GM19099 (cell line): ENCODE results near the gene NEGR1.

ENCODE experiments used
- POLR2A ChIP-seq: IDR thresholded peaks from 3 replicates; pipeline ENCODE4 v1.6.1; 2011; ENCODE audit warnings: low read depth; ENCODE audit not compliant: insufficient read length; ENCODE audit errors: extremely low read depth

Gene NEGR1

GRCh38 chr1:72282271-72283021 lies at the start of gene NEGR1:
TSS of gene NEGR1 (minus strand) at chr1:72282539.
- TF ChIP-seq POLR2A = no peak

GRCh38 chr1:72326494-72326893 lies 44.2 kb upstream of the NEGR1 start:
- TF ChIP-seq POLR2A = no peak

DNA sequence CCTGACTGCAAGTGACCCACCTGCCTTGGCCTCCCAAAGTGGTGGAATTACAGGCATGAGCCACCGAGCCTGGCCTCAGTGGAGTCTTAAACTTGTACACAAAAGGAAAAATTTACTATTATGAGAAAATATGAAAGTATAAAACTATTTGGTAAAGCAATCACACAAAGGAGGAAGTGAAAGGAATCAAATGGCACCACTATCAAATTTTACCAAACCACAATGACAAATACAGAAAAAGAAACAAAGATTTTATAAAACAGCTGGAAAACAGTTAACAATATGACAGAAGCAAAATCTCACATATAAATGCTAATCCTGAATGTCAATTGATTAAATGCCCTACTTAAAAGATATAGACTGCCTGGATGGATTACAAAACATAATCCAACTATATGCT lies 42.1 kb upstream of the NEGR1 start:
- no peak for TF ChIP-seq POLR2A

- no peak for TF ChIP-seq POLR2A
Observed at GRCh38 chr1:72322910-72323309, 40.6 kb upstream of the NEGR1 start.

GRCh38 chr1:72296501-72296900 lies 14.2 kb upstream of the NEGR1 start:
- TF ChIP-seq POLR2A = no peak

GRCh38 chr1:72288886-72289285 lies 6.5 kb upstream of the NEGR1 start:
- TF ChIP-seq POLR2A = no peak

DNA sequence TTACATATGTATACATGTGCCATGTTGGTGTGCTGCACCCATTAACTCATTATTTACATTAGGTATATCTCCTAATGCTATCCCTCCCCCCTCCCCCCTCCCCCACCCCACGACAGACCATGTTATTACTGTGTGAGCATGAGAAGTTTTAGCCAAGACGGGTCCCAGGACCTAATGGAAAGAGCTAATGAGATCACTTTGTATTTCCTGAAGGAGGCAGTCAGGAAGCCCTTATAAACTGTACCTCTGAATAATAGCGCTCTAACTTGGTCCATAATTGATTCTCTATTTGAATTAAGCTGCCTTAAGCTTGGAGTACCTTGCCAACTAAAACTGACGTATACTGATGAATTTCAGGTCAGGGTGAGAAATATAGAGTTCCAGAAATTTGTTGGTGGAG lies 4.1 kb upstream of the NEGR1 start:
- no peak for TF ChIP-seq POLR2A

- no peak for TF ChIP-seq POLR2A
Observed at GRCh38 chr1:72285074-72285425, 2.7 kb upstream of the NEGR1 start.

DNA sequence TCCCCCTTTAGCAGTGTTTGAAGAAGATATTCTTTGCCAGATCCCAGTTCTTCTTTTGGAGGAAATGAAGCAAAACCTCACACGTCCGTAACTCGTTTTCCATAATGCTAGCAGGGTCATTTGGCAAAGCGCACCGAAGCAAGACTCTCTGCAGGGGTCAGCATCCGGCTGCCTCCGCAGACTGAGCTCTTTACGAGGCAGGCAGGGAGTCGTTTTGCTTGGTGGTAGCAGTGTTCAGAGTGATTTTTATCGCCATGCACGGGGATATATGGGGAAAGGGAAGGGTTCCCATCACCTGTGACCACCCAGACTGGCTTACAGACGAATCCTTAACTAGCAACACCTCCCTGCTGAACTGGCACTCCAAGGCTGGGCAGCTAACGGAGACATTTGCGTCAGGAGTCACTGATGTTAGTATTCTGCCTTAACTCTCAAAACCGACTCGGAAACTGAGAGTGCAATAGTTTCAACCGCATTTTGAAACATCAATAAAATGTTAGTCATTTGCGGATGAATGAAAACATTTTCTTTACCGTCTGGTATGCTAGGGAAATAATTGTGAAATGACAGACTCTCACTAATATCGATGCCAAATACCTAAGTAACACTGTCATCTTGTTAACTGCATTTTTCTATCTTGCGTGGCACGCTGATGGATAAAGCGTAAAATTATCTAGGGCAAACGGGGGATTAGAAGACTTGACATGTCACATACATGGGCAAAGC lies 2.2 kb upstream of the NEGR1 start:
- TF ChIP-seq POLR2A = no peak

GRCh38 chr1:72284084-72284347 lies 1.7 kb upstream of the NEGR1 start:
- no peak for TF ChIP-seq POLR2A

DNA sequence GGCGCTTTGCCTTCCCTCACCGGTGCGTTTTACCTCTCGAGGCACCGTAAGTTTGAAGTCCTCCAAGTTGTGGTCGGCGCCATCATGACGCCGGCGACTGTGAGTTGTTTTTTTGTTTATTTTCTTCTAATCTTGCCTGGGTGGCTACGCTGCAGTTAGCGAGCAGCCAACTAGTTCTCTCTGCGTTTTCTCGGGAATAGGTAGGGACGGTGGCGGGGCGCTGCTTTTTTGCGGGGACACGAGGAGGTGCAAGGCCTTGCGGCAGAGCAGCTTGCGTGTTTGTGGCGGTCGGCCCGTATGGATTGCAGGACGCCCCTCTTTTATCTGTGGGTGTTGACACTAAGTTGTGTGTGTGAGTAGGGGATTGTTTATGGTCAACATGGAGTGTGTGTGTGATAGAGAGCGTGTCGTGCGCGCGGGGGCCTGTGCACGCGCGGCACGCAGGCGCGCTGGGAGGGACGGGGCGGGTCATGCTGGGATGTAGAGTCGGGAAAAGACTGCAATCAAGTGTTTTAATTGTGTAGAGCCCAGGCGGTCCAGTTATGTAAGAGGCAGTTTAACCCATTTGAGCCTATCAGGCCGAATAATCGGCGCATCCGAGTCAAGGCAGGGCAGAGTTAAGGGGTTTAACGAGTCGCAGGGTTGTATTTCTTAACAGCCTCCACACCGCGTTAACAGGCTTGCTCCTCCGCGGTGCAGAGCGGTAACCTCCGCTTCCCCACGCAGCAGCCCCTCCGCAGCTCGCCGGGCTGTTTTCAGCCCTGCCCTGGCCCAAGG lies 1.2 kb upstream of the NEGR1 start:
- no peak for TF ChIP-seq POLR2A

DNA sequence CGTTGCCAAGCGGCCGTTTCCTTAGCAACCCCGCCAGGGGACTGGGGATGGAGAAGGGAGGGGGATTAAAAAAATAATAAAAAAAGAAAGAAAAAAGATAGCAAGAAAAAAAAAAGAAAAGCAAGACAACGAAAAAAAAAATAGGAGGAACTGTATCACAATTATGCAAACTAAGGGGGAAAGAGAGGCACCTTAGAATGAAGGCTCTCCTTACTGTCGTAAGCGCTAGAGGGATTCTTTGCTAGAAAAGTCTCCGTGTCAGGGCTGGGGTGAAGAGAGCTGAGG lies 625 bp upstream of the NEGR1 start:
- no peak for TF ChIP-seq POLR2A

DNA sequence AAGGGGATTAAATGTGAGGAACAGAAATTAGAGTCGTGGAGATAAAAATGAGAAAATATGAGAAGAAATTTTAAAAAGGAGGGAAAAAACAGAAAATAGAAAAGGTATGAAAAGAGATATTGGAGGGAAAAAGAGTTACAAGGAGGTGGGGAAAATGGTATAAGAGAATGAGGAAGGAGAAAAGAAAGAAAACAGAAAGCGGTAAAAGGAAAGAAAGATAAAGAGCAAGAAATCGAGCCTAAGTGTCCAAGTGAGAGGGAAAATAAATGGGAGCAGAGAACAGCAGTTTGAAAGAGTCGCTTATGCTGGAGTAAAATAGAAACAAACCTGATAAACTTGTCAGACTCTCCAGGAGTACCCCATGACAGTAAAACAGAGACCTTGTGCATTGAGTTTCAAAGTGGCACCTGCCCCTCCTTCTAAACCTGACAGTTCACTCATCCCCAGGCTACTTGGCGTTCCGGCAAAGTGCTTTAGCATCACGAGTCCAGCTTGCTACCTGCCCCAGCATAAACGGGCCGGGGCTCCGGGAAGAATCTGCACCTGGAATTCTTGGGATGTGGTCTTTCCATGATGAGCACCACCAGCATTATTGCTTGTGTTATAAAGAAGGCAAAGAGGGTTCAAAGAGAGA lies 585 bp downstream of the NEGR1 start:
- TF ChIP-seq POLR2A = no peak

DNA sequence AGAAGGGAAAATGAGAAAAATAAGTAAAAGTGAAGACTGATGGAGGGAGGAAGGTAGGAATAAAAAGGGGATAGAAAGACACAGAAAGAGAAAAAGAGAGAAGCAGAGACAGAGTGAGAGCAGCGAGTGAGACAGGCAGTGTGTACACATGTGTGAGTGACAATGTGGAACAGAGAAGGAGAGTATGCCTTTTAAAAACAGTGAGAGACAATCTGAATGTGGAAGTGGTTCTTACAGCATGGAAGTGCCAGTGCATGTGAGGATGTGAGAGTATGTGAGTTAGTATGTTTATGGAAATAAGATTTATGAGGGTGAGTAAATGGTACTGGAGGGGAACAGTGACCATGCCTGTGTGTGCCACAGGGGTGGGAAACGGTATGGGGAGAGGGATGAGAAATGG lies 1.2 kb downstream of the NEGR1 start:
- TF ChIP-seq POLR2A = no peak

- no peak for TF ChIP-seq POLR2A
Observed at GRCh38 chr1:72280711-72281110, 1.6 kb downstream of the NEGR1 start.

- TF ChIP-seq POLR2A = no peak
Observed at GRCh38 chr1:72280131-72280530, 2.2 kb downstream of the NEGR1 start.

DNA sequence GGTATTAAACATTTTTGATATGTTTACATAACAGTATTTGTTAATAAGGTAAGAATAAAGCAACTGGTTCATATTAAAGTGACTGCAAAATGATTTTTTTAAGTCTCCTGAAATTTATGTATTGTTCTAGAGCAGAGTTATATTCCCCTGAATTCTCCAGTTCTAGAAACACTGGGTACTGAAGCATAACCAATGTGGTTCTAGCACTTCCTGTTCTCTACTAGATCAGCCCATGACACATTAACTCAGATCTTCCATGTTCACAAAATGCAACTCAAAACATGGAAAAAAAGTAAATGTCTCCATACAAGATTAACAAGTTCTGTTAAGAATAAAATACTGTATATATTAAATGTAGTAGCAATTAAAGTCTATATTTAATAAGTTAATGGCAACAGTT lies 3.9 kb downstream of the NEGR1 start:
- no peak for TF ChIP-seq POLR2A
